Astrocyte (in vitro differentiated cells and primary cell): ENCODE results near the gene ADD1.

Experiments
- EZH2 ChIP-seq: IDR thresholded peaks from 2 replicates; pipeline ENCODE4 v1.6.1; 2012; ENCODE audit warnings: mild to moderate bottlenecking, low read length, inconsistent platforms; ENCODE audit not compliant: insufficient read depth
- TF ChIP-seq, protein P1 (sequence below): IDR thresholded peaks from 2 replicates; pipeline ENCODE4 v1.5.1; 2011; ENCODE audit warnings: low read depth, mild to moderate bottlenecking, inconsistent platforms, low read length, moderate library complexity; ENCODE audit not compliant: insufficient read depth

DNA sequence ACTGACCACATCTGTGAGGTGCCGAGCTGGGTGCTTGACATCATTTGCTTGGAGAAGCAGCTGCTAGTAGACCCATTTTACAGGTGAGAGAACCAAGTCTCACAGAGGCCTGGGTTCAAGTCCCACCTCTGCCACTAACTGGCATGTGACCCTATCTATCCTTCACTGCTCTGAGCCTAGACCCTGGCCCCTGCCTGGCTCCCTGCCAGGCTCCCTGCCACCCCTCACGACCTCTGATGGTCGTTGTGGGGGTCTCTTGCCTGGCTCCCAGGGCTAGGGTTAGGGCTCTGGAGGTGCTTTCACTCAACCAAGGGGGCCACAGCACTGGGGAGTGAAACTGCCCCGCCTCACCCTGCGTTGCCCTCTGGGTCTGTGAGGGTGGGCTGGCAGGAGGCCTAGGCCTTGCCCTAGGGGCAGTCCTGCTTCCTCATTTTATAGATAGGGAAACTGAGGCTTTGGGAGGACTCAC lies 7.2 kb upstream of the ADD1 start:
- TF ChIP-seq, protein P1, sequence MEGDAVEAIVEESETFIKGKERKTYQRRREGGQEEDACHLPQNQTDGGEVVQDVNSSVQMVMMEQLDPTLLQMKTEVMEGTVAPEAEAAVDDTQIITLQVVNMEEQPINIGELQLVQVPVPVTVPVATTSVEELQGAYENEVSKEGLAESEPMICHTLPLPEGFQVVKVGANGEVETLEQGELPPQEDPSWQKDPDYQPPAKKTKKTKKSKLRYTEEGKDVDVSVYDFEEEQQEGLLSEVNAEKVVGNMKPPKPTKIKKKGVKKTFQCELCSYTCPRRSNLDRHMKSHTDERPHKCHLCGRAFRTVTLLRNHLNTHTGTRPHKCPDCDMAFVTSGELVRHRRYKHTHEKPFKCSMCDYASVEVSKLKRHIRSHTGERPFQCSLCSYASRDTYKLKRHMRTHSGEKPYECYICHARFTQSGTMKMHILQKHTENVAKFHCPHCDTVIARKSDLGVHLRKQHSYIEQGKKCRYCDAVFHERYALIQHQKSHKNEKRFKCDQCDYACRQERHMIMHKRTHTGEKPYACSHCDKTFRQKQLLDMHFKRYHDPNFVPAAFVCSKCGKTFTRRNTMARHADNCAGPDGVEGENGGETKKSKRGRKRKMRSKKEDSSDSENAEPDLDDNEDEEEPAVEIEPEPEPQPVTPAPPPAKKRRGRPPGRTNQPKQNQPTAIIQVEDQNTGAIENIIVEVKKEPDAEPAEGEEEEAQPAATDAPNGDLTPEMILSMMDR: no peak
- no peak for TF ChIP-seq EZH2
